Medulla oblongata (tissue), 1 donor: Measurements from ENCODE around the gene MGRN1.

Experiments
- DNase-seq: peaks from one replicate; pipeline ENCODE4 v3.0.0-alpha.2; 2015; ENCODE audit errors: extremely low spot score

MGRN1 gene

GRCh38 chr16:4697848-4698291 lies 73.2 kb downstream of the MGRN1 start:
- DNase-seq: no peak

GRCh38 chr16:4698321-4699045 lies 73.9 kb downstream of the MGRN1 start:
- no peak for DNase-seq

- DNase-seq: no peak
Observed at GRCh38 chr16:4699046-4699556, 74.5 kb downstream of the MGRN1 start.

- DNase-seq: no peak
Observed at GRCh38 chr16:4700380-4700996, 75.9 kb downstream of the MGRN1 start.

GRCh38 chr16:4700997-4701743 lies 76.5 kb downstream of the MGRN1 start:
- no peak for DNase-seq

GRCh38 chr16:4701791-4702465 lies 77.3 kb downstream of the MGRN1 start:
- no peak for DNase-seq

DNA sequence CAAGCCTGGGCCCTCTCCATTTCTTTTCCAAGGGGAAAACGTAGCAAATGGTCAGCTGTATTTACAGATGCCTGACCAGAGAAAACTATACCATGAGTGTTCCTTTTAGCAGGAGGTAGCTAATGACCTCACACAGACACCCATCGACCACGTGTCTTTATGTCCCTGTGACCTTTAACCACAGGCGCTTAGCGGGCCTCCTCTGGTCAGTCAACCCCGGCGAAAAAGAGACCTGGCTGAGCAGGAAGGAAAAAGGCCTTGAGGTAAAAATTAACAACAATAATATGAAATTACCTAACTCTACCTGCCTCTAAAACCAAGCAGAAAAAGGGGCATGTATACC lies 77.8 kb downstream of the MGRN1 start:
- DNase-seq: no peak

GRCh38 chr16:4703906-4704305 lies 79.3 kb downstream of the MGRN1 start:
- DNase-seq: no peak

GRCh38 chr16:4704491-4704890 lies 79.9 kb downstream of the MGRN1 start:
- DNase-seq: no peak

GRCh38 chr16:4704913-4705312 lies 80.3 kb downstream of the MGRN1 start:
- no peak for DNase-seq

GRCh38 chr16:4706871-4707270 lies 82.2 kb downstream of the MGRN1 start:
- no peak for DNase-seq

- no peak for DNase-seq
Observed at GRCh38 chr16:4709481-4709880, 84.9 kb downstream of the MGRN1 start.

DNA sequence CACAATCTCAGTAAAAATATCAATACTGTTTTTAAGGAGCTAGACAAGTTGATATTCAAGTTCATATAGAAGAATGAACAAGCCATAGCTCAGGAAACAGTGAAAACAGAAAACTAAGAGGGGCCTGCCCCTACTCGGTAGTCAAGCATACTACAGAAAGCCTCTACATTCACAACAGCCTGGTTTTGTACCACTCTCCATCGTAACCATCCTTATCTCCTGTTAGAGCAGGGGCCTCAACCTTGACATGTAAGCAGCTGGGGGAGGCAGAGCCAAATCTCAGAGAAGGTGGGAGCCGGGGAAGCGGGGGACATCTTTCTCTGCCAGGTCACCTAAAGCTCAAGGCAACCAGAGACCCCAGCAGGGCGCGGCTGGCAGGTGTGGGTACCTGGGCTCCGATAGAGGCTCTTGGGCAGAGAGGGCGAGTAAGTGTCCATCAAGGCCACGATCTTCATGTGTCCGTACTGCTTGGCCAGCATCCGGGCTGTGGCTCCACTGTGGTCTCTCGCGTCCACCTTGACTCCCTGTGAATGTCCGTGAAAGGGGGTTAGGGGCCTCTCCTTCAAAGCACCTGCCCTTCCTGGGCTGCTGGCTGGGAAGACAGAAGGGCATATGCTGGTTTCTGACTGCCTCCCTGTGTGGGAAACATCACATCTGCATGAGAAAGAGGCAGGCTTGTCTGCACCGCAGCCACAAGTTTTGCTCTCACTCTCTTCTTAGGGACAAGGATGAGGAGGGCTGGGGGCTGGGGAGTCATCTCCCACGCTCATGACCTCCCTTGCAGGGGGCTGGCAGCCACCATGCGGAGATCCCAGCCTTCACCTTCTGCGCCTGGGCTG lies 89.3 kb downstream of the MGRN1 start:
- no peak for DNase-seq

- no peak for DNase-seq
Observed at GRCh38 chr16:4714996-4715395, 90.4 kb downstream of the MGRN1 start.

DNA sequence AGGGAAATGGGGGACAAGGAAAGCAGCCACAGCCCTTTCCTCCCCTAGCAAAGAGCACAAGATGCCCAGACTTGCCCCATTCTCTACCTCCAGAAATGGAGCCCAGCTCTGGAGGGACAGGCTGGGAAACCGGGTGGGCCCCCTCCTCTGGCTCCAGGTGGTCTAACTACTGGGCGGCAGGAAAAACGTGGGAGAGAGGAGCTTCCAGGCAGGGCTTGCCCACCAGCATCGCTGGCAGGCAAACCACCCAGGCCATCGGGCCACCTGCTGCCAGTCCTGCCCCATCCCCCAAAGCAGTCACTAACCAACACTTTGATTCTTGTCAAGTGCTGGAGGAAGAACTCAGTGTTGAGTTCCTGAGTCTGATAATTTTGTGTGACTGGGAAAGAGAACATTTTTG lies 93.8 kb downstream of the MGRN1 start:
- DNase-seq: no peak

DNA sequence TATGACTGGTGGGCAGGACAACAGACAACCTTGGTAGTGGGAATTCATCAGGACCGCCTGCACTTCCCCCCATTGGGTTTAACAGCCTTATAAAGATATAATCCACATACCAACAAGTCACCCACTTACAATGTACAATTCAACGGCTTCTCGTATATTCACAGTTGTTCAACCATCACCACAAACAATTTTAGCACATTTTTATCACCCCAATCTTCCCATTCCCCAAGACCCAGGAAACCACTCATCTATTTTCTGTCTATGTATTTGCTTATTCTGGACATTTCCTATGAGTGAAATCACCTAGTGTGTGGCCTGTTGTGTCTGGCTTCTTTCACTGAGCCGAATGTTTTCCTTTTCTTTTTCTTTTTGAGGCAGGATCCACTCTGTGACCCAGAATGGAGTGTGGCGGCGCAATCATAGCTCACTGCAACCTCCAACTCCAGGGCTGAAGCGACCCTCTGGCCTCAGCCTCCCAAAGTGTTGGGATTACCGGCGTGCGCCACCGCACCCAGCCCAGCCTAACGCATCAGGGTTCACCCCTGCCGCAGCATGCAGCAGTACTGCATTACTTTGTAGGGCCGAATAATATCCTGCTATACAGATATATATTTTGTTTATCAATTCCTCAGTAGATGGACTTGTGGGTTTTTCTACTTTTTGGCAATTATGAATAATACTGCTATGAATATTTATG lies 98.6 kb downstream of the MGRN1 start:
- no peak for DNase-seq

DNA sequence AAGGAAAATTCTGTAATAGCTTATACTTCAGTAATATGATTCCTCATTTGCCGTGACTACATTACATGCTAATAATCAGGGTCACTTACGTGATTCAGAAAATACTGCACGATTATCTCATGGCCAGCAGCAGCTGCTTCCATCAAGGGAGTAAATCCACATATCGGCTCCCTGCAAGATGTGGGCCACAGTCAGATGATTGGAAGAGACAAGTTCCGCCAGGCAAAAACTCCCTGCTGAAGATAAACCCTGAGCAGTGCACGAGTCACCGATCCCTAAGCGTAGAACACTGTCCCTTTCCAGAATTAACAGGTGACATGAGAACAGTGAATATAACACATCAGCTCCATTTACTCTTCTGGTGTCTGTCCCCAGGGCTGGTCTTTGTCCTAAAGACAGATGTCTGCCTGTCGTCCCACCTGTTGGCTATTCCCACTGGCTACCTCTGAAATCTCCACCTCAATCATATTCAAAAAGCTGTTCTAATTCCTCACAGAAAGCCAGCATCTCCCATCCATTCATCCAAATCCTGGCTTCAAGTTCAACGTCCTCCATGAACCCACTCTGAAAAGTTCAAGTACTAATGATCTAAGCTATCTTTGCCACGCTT lies 100.1 kb downstream of the MGRN1 start:
- DNase-seq: no peak

DNA sequence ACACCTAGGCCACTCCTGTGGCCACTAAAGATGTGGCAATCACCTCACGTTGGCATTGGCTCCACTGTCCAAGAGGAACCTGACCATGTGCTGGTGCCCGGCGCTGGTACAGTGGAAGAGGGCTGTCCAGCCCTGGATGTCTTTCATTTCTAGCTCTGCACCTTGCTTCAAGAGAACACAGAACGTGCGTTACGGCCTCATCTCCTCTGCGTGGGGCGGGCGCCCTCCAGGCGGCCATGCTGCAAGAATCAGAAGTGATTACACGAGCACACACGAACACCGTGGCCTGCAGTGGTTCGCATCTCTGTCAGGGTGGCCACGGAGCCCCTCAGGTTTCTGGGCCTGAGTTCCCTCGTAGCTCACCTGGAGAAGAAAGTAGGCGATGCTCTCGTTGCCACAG lies 102.0 kb downstream of the MGRN1 start:
- no peak for DNase-seq

DNA sequence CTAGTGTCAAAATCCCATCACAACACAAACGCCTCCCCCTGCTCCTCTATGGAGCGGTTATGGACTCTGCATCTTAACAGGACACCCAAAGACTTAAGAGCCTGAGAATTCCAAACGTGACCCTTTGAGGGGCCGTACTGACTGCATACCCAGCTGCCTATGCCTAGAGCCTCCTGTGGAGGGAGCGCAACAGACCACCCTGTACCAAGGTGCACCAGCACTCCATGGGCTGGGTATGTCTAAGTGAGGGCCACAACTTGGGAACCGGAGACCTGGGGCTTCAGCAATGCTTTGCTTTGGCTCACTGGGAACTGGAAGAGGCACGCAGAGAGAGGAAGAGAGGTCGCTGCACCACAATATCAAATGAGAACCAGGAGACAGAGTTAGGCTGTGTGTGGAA lies 104.0 kb downstream of the MGRN1 start:
- no peak for DNase-seq

- DNase-seq: no peak
Observed at GRCh38 chr16:4729876-4730275, 105.2 kb downstream of the MGRN1 start.
